HG03159 (cell line): Measurements from ENCODE around the gene COA8.

Experiments used
- ATAC-seq: cut with Tn5 transposase; IDR thresholded peaks from one replicate; pipeline ENCODE4 v1.9.1; 2021; ENCODE audit warnings: mild to moderate bottlenecking, moderate library complexity; ENCODE audit not compliant: unreplicated experiment

The COA8 gene

DNA sequence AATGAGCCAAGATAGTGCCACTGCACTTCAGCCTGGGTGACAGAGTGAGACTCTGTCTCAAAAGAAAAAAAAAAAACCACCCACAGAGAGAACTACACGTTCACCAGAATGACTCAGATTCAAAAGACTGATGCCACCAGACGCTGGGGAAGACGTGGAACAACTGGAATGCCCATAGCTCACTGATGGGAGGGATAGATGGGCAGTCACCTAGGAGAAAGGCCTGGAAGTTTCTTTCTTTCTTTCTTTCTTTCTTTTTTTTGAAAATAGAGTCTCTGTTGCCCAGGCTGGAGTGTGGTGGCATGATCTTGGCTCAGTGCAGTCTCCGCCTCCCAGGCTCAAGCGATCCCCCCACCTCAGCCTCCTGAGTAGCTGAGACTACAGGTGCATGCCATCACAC lies 56.3 kb downstream of the COA8 start:
- ATAC-seq, result no peak

- no peak for ATAC-seq
Measured at GRCh38 chr14:103621860-103622259, 59.1 kb downstream of the COA8 start.

GRCh38 chr14:103623308-103623707 lies 60.5 kb downstream of the COA8 start:
- ATAC-seq, result no peak

- ATAC-seq, result no peak
Measured at GRCh38 chr14:103623883-103624482, 61.2 kb downstream of the COA8 start.

DNA sequence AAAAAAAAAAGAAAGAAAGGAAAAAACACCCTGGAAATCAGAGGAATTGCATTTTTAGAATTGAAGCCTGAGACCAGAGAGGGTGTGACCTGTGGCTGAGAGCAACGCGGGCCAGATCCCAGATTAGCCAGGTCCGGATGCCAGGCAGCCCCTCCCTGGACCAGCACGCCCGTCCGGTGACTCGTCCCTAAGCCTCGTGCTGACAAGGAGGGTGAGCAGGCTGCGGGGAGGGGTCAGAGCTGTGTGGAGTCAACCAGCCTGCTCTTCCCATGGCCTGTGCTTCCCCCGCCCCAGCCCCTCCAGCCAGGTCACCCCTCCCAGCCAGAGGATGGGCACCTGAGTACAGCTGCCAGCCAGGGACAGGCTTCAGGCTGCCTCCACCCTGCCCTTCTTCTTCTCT lies 62.1 kb downstream of the COA8 start:
- no peak for ATAC-seq

DNA sequence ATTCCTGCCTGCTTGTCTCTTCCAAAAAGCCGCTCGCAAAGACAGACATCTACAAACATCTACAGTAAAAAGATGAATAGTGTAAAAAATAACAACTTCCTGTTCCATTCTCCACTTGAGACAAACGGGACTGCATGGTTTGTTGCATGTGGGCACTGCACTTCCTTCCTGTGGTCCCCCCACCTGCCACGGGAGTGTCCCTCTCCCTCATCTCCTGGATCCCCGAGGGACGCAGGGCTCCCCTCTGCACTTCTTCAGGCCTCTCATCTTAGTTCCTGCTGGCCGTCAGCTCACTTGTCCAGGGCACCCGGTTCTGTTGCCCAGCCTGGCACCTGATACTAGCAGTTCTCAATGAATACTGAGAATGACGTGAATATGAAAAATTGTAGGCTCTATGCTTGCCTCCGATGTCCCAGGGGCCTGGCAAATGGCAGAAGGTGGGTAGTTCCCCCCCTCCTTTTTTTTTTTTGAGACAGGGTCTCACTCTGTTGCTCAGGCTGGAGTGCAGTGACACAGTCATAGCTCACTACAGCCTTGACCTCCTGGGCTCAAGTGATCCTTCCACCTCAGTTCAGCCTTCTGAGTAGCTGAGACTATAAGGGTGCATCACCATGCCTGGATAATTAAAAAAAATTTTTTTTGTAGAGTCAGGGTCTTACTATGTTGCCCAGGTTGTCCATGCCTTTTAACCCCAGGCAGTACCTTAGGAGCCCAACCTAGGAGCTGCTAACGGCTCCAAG lies 62.8 kb downstream of the COA8 start:
- ATAC-seq, result no peak

GRCh38 chr14:103626146-103626850 lies 63.5 kb downstream of the COA8 start:
- ATAC-seq, result no peak

- ATAC-seq, result no peak
Measured at GRCh38 chr14:103627073-103628025, 64.6 kb downstream of the COA8 start.

DNA sequence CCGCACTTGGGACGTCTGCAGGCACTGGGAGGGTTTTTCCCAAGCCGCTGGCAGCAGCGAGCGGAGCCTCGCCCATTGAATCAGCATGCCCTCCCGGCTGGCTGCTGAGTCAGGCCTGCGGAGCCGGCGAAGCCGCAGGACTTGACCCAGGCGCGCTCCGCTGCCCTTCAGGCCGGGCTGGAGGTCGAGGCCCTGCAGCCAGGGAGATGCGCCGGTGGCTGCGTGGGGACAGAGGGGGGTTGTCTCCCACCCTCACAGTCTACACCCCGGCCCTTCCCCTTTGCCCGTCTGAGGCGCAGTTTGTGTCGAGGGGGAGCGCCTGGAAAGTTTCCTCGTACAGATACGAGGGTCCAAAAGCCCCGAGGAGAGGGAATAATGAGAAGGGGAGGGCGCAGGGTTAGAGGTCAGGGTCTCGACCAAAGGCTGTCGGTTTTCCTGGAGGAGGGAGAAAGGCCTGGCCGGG lies 65.5 kb downstream of the COA8 start:
- no peak for ATAC-seq

DNA sequence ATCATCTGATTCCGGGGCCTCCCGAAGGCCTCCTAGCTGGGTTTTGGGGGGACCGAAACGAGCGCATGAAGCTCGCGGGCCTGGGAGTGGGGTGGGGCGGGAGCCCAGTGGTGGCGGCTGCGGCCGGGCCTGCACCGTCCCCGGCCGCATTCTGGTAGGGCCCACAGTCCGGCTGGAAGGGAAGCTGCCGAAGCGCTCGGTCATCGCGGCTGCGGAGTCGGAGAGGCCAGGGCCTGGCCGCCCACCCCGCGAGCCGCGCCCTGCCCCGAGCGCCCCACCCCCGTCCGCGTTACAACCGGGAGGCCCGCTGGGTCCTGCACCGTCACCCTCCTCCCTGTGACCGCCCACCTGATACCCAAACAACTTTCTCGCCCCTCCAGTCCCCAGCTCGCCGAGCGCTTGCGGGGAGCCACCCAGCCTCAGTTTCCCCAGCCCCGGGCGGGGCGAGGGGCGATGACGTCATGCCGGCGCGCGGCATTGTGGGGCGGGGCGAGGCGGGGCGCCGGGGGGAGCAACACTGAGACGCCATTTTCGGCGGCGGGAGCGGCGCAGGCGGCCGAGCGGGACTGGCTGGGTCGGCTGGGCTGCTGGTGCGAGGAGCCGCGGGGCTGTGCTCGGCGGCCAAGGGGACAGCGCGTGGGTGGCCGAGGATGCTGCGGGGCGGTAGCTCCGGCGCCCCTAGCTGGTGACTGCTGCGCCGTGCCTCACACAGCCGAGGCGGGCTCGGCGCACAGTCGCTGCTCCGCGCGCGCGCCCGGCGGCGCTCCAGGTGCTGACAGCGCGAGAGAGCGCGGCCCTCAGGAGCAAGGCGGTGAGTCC lies 66.1 kb downstream of the COA8 start, which contains the start of gene KLC1:
TSS of gene KLC1 (plus strand) at position 528 of the 819 bp plus-strand sequence. CDS start 25,354 bp downstream, outside the sequence.
- ATAC-seq, result peak; percentile 63

- ATAC-seq, result peak; percentile 40
Measured at GRCh38 chr14:103629503-103630121, 66.9 kb downstream of the COA8 start.

GRCh38 chr14:103630364-103631108 lies 67.8 kb downstream of the COA8 start:
- ATAC-seq, result no peak

DNA sequence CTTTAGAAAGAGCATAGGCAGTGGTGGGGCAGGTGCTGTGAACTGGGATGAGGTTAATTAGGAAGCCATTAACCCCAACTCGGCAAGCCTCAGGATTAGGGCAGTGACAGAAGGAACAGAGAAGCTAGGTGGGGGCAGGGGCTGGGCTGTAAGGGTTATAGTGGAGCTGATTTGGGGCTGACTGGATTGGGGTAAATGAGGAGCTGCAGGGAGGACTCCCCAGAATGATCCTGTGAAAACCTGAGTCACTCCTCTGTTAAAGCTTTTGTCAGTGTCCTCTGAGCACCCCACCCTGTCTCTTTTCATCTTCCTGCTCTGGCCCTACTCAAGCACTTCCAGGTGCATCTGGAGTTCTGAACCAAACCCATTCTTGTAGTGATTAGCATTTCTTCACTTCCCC lies 70.6 kb downstream of the COA8 start:
- no peak for ATAC-seq

DNA sequence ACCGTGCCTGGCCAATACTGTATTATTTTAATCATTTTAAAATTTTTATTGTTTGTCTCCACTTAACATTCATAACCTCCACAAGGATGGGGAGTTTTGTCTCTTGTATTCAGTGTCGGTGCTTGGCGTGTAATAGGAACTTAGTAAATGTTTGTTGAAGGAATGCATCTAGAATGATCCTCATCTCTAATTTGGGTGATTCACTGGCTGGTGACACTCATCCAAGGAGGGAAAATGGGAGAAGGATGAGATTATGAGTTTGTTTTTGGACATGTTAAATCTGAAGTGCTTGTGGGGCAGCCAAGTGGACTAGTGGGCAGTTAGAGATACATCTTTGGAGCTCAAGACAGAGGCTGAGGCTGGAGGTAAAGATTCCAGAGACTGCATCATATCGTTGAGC lies 71.4 kb downstream of the COA8 start:
- no peak for ATAC-seq

DNA sequence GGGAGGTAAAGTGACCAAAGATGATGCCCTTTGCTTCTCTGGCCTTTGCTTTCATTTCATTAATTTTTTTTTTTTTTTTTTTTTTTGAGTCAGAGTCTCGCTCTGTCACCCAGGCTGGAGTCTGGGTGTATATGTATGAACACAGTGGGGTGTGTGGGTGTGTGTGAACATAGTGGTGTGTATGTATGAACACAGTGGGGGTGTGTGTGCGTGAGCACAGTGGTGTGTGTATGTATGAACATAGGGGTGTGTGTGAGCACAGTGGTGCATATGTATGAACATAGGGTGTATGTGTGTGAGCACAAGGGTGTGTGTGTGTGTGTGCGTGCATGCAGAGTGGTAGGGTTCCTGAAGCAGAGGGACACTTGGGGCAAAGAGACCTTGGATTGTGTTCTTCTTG lies 75.8 kb downstream of the COA8 start:
- ATAC-seq, result no peak
